Upper lobe of left lung (tissue), 4 donors: ENCODE data around the gene CPNE5.

Experiments
- EP300 ChIP-seq, 4 donors: sonication (generic); formaldehyde crosslinking; IDR thresholded peaks; one replicate each; pipeline ENCODE4 v1.5.1; 2017; ENCODE audit warnings: antibody characterized with exemption in 4 of 4, control low read depth in 2 of 4
- POLR2AphosphoS5 ChIP-seq, 2 donors: sonication (generic); formaldehyde crosslinking; IDR thresholded peaks; one replicate each; pipeline ENCODE4 v1.5.1; 2017; ENCODE audit warnings: antibody characterized with exemption in 2 of 2
- TF ChIP-seq, protein P1 (sequence below), 6 experiments: fragments of 450-650 bp in 4 of 6; fragments of 200-600 bp in 2 of 6; sonication (generic) in 2 of 6; IDR thresholded peaks; one replicate each; pipeline ENCODE4 v1.5.1; 2016 to 2019; ENCODE audit warnings: antibody characterized with exemption in 6 of 6

DNA sequence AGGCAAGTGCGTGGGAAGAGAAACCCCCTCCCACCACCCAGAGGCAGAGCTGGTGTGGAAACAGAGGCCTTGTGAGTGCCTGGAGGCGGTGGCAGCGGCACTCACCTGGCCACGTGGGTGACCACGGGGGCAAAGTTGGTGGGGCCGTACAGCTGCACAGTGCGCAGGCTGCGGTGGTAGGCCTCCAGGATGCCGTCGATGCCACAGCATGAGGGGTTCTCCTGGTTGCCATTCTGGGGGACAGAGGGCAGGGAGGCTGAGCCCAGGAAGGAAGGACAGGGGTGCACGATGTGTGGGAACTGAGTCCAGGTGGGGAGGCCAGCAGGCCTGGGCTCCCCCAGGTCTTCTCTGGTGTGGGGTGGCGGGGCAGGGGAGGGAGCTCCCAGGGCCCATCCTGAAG, 94.0 kb downstream of the CPNE5 start:
- no peak for TF ChIP-seq EP300 (IDR thresholded peaks at IDR 0.05)
- TF ChIP-seq, protein P1, sequence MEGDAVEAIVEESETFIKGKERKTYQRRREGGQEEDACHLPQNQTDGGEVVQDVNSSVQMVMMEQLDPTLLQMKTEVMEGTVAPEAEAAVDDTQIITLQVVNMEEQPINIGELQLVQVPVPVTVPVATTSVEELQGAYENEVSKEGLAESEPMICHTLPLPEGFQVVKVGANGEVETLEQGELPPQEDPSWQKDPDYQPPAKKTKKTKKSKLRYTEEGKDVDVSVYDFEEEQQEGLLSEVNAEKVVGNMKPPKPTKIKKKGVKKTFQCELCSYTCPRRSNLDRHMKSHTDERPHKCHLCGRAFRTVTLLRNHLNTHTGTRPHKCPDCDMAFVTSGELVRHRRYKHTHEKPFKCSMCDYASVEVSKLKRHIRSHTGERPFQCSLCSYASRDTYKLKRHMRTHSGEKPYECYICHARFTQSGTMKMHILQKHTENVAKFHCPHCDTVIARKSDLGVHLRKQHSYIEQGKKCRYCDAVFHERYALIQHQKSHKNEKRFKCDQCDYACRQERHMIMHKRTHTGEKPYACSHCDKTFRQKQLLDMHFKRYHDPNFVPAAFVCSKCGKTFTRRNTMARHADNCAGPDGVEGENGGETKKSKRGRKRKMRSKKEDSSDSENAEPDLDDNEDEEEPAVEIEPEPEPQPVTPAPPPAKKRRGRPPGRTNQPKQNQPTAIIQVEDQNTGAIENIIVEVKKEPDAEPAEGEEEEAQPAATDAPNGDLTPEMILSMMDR (IDR thresholded peaks at IDR 0.05), result no peak
- no peak for TF ChIP-seq POLR2AphosphoS5 (IDR thresholded peaks at IDR 0.05)
